DMS153 (cell line): ENCODE results near the gene EPHA1.

ENCODE experiments used
- DNase-seq: peaks from one replicate; lab custom pipeline; 2025; lab: John Stamatoyannopoulos, UW

EPHA1 gene

DNA sequence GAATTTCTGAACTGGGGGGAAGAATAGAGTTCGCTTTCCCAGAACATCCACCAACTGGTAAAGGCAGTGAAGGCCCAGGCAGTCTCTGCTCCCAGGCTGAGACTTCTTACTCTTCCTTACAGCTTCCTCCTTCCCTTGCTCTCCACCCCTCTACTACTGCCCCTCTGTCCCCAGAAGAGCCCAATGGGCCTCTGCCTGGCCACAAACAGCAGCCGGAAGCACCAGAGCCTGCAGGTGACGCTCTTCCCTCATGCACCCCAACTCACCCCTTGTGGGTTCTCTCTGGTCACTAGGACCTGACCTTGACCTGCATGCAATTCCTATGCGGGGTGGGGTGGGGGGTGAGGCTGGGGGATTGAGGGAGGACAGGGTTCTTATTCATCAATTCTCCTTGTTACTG, 62.6 kb downstream of the EPHA1 start:
- DNase-seq = no peak

DNA sequence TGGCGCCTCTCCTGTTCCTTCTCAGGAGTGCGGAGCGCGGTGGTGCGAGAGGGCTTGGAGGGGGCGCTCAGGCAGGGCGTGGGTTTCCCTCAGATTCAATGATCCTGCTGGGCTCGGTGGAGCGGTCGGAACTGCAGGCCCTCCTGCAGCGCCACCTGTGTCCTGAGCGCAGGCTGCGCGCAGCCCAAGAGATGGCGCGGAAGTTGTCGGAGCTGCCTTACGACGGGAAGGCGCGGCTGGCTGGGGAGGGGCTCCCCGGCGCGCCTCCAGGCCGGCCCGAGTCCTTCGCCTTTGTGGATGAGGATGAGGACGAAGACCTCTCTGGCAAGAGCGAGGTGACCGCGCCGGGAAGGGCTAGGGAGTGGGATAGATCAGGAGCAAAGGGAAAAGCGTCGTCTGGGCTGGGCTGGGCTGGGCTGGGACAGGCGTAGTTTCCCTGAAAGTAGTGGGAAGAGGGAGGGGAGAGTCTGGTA, 63.2 kb downstream of the EPHA1 start:
- no peak for DNase-seq

DNA sequence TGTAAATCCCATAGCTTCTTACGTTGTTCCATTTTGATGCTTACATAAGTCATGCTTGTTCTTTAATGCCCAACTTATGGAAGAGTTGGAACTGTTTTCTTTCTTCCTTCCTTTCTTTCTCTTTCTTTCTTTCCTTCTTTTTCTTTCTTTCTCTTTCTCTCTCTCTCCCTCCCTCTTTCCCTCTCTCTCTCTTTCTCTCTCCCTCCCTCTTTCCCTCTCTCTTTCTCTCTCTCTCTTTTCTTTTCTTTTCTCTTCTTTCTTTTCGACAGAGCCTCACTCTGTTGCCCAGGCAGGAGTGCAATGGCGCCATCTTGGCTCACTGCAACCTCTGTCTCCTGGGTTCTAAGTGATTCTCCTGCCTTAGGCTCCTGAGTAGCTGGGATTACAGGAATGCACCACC, 65.1 kb downstream of the EPHA1 start:
- DNase-seq = no peak

DNA sequence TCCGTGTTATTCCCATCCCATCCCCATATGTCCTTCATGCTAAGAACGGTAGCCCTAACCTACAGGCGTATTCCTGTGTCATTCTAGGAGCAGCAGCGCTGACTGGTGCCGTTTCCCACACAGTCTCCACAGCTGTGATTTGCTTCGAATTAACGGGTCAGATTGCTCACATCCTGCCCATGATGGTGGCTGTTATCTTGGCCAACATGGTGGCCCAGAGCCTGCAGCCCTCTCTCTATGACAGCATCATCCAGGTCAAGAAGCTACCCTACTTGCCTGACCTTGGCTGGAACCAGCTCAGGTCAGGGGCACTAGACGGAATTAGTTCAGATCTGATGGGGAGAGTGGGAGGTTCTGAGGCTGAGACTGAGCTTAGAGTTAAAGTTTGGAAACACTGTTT, 66.8 kb downstream of the EPHA1 start:
- DNase-seq = no peak
